Neural progenitor cell (in vitro differentiated cells): ENCODE measurements around the gene SOCS6. TPM values are rescaled to one million over a fixed set of nuclear protein-coding genes. Genes with fewer than 3 reads are reported as not detected.

ENCODE experiments used
- DNase-seq: peaks from one replicate; pipeline ENCODE4 v3.0.0-alpha.2; 2016; ENCODE audit warnings: low spot score
- H2AFZ ChIP-seq: fragments of 200-600 bp; sonication (generic); replicated peaks from 2 replicates; pipeline ENCODE4 v1.6.1; 2016; ENCODE audit warnings: antibody characterized with exemption
- H3F3A ChIP-seq: fragments of 200-600 bp; sonication (generic); 2 replicates; pipeline ENCODE4 v1.6.1; 2016; ENCODE audit warnings: antibody characterized with exemption, low read depth
- H3K27ac ChIP-seq: fragments of 200-600 bp; sonication (generic); 2 replicates; pipeline ENCODE4 v1.5.1; 2016; ENCODE audit warnings: mild to moderate bottlenecking
- H3K27me3 ChIP-seq: fragments of 200-600 bp; sonication (generic); 2 replicates; pipeline ENCODE4 v1.6.1; 2016; ENCODE audit warnings: mild to moderate bottlenecking, moderate library complexity
- H3K36me3 ChIP-seq: fragments of 200-600 bp; sonication (generic); 2 replicates; pipeline ENCODE4 v1.5.1; 2016
- H3K4me1 ChIP-seq: fragments of 200-600 bp; sonication (generic); 2 replicates; pipeline ENCODE4 v1.6.1; 2016; ENCODE audit warnings: mixed run types
- H3K4me2 ChIP-seq: fragments of 200-600 bp; sonication (generic); 2 replicates; pipeline ENCODE4 v1.6.1; 2016
- H3K4me3 ChIP-seq: fragments of 200-600 bp; sonication (generic); 2 replicates; pipeline ENCODE4 v1.5.1; 2016
- H3K79me2 ChIP-seq: fragments of 200-600 bp; sonication (generic); 2 replicates; pipeline ENCODE4 v1.6.1; 2016; ENCODE audit warnings: low read depth
- H3K9ac ChIP-seq: fragments of 200-600 bp; sonication (generic); 2 replicates; pipeline ENCODE4 v1.6.1; 2016
- H3K9me3 ChIP-seq: fragments of 200-600 bp; sonication (generic); 2 replicates; pipeline ENCODE4 v1.5.1; 2016; ENCODE audit warnings: low read depth
- H4K20me1 ChIP-seq: fragments of 200-600 bp; sonication (generic); 2 replicates; pipeline ENCODE4 v1.6.1; 2016; ENCODE audit warnings: low read depth
- H3K27ac Mint-ChIP-seq: 3 replicates; pipeline ENCODE4 v1.8.0; 2021; ENCODE audit warnings: mixed read lengths
- H3K27me3 Mint-ChIP-seq: 2 replicates; pipeline ENCODE4 v1.8.0; 2022; ENCODE audit warnings: low read depth, mild to moderate bottlenecking, inconsistent platforms, moderate library complexity, mixed read lengths; ENCODE audit not compliant: insufficient read depth
- H3K36me3 Mint-ChIP-seq: 3 replicates; pipeline ENCODE4 v1.8.0; 2021; ENCODE audit warnings: mixed read lengths
- H3K4me1 Mint-ChIP-seq: 3 replicates; pipeline ENCODE4 v1.8.0; 2021; ENCODE audit warnings: mixed read lengths
- H3K4me3 Mint-ChIP-seq: 3 replicates; pipeline ENCODE4 v1.8.0; 2021; ENCODE audit warnings: mild to moderate bottlenecking, moderate library complexity, mixed read lengths
- H3K9me3 Mint-ChIP-seq: 3 replicates; pipeline ENCODE4 v1.8.0; 2020; ENCODE audit warnings: mixed read lengths
- EZH2 ChIP-seq: fragments of 200-600 bp; sonication (generic); IDR thresholded peaks from 2 replicates; pipeline ENCODE4 v1.6.1; 2017; ENCODE audit warnings: antibody characterized with exemption, mild to moderate bottlenecking, moderate library complexity
- EZH2phosphoT487 ChIP-seq: fragments of 200-600 bp; sonication (generic); IDR thresholded peaks from 2 replicates; pipeline ENCODE4 v1.6.1; 2017; ENCODE audit warnings: antibody characterized with exemption
- total RNA-seq: library from RNA; depleted of rRNA; stranded (reverse); fragments of >200 nt; gene quantifications from 2 replicates; pipeline ENCODE4 v1.2.3, GENCODE V29; 2015; ENCODE audit warnings: low replicate concordance
- TF ChIP-seq, protein P1 (sequence below): fragments of 200-600 bp; sonication (generic); IDR thresholded peaks from 2 replicates; pipeline ENCODE4 v1.5.1; 2017; ENCODE audit warnings: antibody characterized with exemption, mild to moderate bottlenecking

The SOCS6 gene
- total RNA-seq, 1 donor from 2014 or later: 45.1 TPM

DNA sequence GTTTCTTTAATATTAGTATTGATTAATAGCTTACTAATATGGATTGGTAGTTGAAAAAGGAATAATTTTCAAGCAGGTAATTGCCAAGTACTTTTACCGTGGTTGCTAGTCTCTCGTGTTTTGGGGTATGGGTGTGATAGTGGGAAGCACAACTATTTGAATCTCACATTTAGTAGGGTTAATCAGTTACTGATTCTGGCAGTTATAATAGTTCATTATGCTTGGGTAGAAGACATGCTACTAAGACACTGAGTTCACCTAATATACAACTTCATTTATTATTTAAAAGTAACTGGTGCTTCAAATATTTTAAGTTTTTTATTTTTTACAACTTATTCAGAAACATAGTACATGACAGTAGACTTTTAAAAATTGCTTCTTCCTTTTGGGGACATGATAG, 33.5 kb downstream of the SOCS6 start:
- H3K27me3 ChIP-seq: no peaks in the 10 kb centered on the region
- Mint-ChIP-seq H3K4me3 (no peak overlapping the region), H3K36me3 (peaks cover 54% of the 10 kb centered on the region), H3K27me3 (no peaks in the 10 kb centered on the region), H3K9me3 (peaks cover 28% of the 10 kb centered on the region), H3K27ac (no peak overlapping the region), H3K4me1 (no peaks in the 10 kb centered on the region)
- H4K20me1 ChIP-seq: peaks cover 23% of the 10 kb centered on the region
- H3K4me2 ChIP-seq: no peak overlapping the region
- peaks cover 14% of the 10 kb centered on the region for H3K4me1 ChIP-seq
- H3F3A ChIP-seq: no peaks in the 10 kb centered on the region
- H3K9ac ChIP-seq: no peak overlapping the region
- no peak overlapping the region for H2AFZ ChIP-seq
- no peaks in the 10 kb centered on the region for H3K36me3 ChIP-seq
- peaks cover 99% of the 10 kb centered on the region for H3K79me2 ChIP-seq
- TF ChIP-seq, protein P1, sequence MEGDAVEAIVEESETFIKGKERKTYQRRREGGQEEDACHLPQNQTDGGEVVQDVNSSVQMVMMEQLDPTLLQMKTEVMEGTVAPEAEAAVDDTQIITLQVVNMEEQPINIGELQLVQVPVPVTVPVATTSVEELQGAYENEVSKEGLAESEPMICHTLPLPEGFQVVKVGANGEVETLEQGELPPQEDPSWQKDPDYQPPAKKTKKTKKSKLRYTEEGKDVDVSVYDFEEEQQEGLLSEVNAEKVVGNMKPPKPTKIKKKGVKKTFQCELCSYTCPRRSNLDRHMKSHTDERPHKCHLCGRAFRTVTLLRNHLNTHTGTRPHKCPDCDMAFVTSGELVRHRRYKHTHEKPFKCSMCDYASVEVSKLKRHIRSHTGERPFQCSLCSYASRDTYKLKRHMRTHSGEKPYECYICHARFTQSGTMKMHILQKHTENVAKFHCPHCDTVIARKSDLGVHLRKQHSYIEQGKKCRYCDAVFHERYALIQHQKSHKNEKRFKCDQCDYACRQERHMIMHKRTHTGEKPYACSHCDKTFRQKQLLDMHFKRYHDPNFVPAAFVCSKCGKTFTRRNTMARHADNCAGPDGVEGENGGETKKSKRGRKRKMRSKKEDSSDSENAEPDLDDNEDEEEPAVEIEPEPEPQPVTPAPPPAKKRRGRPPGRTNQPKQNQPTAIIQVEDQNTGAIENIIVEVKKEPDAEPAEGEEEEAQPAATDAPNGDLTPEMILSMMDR: no peak
- TF ChIP-seq EZH2phosphoT487 (no peak), EZH2 (no peak)
- DNase-seq: no peak
- H3K9me3 ChIP-seq: no peaks in the 10 kb centered on the region
- H3K4me3 ChIP-seq: no peak overlapping the region
- H3K27ac ChIP-seq: no peak overlapping the region

DNA sequence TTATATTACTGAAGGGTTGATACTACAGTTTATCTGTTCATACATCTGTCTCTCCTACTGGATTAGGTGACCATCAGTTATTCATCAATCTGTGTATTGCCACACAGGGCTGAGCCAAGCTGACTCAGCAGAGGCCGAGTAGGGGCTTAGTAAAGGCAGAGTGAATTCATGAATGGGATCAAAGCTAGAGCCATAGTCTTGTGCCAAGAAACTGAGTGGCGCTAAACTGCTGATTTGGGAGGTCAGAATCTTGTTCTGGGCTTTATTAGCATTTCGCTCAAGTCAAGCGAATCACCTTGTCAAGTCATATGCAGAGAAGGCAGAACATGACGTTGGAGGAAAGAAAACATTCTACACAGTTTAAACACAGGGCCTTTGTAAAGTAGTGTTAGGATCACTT, 34.1 kb downstream of the SOCS6 start:
- H3K4me1 ChIP-seq: peaks cover 14% of the 10 kb centered on the region
- no peaks in the 10 kb centered on the region for H3K36me3 ChIP-seq
- H3K9ac ChIP-seq: no peak overlapping the region
- peaks cover 99% of the 10 kb centered on the region for H3K79me2 ChIP-seq
- H3K4me2 ChIP-seq: no peak overlapping the region
- no peak overlapping the region for H2AFZ ChIP-seq
- H3F3A ChIP-seq: no peaks in the 10 kb centered on the region
- H3K27ac ChIP-seq: no peak overlapping the region
- Mint-ChIP-seq H3K27me3 (no peaks in the 10 kb centered on the region), H3K36me3 (peaks cover 54% of the 10 kb centered on the region), H3K4me3 (no peak overlapping the region), H3K27ac (no peak overlapping the region), H3K9me3 (peaks cover 22% of the 10 kb centered on the region), H3K4me1 (no peaks in the 10 kb centered on the region)
- TF ChIP-seq EZH2phosphoT487 (no peak), EZH2 (no peak)
- TF ChIP-seq, protein P1: no peak
- peak; percentile 31 for DNase-seq
- H4K20me1 ChIP-seq: peaks cover 23% of the 10 kb centered on the region
- H3K4me3 ChIP-seq: no peak overlapping the region
- no peaks in the 10 kb centered on the region for H3K9me3 ChIP-seq
- no peaks in the 10 kb centered on the region for H3K27me3 ChIP-seq

DNA sequence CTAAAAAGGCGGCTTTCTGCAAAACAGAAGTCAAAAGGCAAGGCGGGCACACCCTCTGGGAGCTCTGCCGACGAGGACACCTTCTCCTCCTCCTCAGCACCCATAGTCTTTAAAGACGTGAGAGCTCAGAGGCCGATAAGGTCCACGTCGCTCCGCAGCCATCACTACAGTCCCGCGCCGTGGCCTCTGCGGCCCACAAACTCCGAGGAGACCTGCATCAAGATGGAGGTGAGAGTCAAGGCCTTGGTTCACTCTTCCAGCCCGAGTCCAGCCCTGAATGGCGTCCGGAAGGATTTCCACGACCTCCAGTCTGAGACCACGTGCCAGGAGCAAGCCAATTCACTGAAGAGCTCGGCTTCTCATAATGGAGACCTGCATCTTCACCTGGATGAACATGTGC, 36.1 kb downstream of the SOCS6 start:
- no peak overlapping the region for H2AFZ ChIP-seq

More for the DNA sequence above, 36.1 kb downstream of the SOCS6 start:
- Histone ChIP-seq H3K27me3 (no peaks in the 10 kb centered on the region), H3K4me3 (no peak overlapping the region), H3K4me1 (peaks cover 14% of the 10 kb centered on the region), H3K9ac (no peak overlapping the region), H3K36me3 (no peaks in the 10 kb centered on the region), H3F3A (no peaks in the 10 kb centered on the region), H3K9me3 (no peaks in the 10 kb centered on the region), H4K20me1 (peaks cover 19% of the 10 kb centered on the region), H3K4me2 (no peak overlapping the region), H3K27ac (no peak overlapping the region), H3K79me2 (peaks cover 84% of the 10 kb centered on the region)
- DNase-seq: no peak
- TF ChIP-seq EZH2 (no peak), EZH2phosphoT487 (no peak)
- TF ChIP-seq, protein P1: no peak
- Mint-ChIP-seq H3K4me3 (no peak overlapping the region), H3K36me3 (peaks cover 52% of the 10 kb centered on the region), H3K4me1 (no peaks in the 10 kb centered on the region), H3K9me3 (peaks cover 20% of the 10 kb centered on the region), H3K27me3 (no peaks in the 10 kb centered on the region), H3K27ac (no peak overlapping the region)
